Activated CD4-positive, CD25-positive, alpha-beta regulatory T cell (primary cell): ENCODE data around the gene CD47.

ENCODE experiments used
- DNase-seq, 4 experiments: peaks; one replicate each; lab custom pipeline; 2025; lab: John Stamatoyannopoulos, UW

The CD47 gene

GRCh38 chr3:108051005-108051404 is 39.8 kb downstream of the CD47 start:
- no peak for DNase-seq

DNA sequence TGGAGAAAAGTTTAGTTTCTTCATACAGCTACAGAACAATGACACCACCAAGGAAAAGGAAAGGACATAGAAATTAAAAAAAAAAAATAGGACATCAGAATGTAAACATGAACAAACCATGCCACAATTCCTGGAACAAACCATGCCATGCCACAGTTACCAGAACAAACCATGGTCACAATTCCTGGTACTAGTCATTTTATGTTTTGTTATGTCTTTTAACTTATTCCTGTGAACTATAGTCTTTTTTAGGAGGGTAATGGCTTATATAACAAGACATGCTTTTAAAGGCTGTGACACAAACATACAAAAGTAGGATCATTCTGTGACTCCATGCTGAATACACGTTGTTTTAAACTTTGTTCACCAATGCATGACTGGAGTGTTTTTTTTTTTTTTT is 42.8 kb downstream of the CD47 start:
- no peak for DNase-seq

GRCh38 chr3:108046247-108046646 is 44.6 kb downstream of the CD47 start:
- no peak for DNase-seq

GRCh38 chr3:108044699-108045098 is 46.1 kb downstream of the CD47 start:
- DNase-seq, result no peak

GRCh38 chr3:108042300-108042699 is 48.5 kb downstream of the CD47 start:
- no peak for DNase-seq

DNA sequence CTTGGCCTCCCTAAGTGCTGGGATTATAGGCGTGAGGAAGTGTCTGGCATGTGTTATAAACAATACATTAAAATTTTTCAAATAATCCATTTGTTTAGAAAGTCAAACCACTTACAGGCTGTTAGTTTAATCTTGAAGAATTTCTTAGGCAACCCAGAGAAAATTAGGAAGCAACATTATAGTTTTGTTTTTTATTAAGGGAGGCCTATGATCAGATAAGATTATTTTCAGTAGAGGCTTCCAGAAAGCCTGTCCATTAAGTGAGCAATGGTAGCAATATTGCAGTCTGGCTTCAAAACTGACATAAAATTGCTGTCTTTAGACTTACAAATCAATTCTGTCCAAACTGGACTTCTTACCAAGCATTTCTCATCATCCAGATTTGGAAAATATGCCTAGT is 49.6 kb downstream of the CD47 start:
- no peak for DNase-seq

- no peak for DNase-seq
Measured at GRCh38 chr3:108037770-108038169, 53.1 kb downstream of the CD47 start.

DNA sequence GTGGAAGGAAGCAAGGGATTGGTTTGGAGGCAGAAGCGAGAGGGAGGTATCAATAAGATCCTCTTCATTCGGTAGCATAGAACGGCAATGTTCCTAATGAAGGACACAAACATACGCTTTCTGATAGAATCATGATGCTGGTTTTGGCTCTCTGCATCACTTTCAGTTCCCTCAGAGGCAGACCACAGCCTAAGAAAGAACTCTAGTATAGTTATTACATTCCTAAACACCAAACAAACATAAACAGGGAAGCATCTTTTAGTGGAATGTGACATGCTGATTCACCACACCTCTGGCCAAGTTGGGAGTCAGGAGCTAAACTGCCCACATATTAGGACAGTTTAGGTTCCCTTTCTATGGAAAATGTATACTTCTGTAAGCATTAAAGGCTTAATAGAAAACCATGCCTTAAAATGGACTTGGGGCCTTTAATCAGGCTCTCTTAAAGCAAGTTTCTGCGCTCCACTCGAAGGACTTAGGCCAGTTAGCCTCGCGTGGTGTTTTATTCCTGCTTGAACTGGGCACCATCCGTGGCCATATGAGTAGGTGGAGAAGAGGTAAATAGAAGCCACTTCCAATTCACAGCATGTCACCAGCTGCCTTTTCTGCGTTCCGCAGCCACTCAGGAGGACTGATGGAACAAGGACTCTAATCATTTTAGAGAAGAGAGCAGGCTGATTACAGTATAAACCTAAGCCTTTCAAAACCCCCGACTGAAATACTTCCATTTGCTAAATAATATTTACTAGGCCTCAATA is 53.7 kb downstream of the CD47 start:
- no peak for DNase-seq

DNA sequence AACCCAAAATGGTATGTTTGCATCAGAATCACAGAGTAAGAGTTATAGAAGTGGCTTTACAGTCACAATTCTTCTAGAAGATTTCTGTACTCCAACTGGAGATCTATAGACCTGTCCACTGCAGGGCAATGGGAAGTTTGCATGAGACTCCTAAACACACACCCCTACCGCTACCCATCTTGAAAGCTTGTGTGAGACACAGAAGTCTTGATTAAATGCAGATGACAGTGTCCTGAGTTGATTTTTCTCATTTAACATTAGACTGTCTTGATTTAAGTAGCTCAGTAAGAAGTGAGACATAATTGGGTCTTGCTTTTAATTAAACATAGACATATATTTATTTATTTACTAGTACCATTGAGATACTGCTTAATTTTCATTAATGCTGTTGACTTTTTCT is 54.4 kb downstream of the CD47 start:
- DNase-seq, result no peak

DNA sequence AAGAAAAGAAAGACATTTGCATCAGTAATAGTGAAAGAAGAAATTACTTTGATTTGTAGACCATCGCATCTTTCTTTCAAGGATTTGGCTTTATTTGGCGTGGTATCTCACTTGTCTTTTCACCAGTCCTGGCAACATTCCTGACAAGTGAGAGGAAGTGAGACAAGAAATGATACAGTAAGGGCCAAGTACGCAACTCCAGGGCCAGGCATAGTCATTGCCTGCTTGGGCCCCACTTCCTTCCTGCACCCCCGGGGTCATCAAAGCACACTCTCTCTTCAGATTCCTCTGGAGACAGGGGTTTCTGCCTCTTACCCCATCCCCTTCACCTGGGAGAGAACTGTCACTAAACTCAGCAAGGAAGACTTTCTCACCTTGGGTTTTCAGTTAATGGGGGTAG is 55.1 kb downstream of the CD47 start:
- no peak for DNase-seq

- DNase-seq, result no peak
Measured at GRCh38 chr3:108031895-108032294, 58.9 kb downstream of the CD47 start.

GRCh38 chr3:108030960-108031359 is 59.9 kb downstream of the CD47 start:
- DNase-seq, result no peak

- DNase-seq, result no peak
Measured at GRCh38 chr3:108029466-108029865, 61.4 kb downstream of the CD47 start.

GRCh38 chr3:108028896-108029295 is 61.9 kb downstream of the CD47 start:
- no peak for DNase-seq

GRCh38 chr3:108025177-108025576 is 65.7 kb downstream of the CD47 start:
- DNase-seq, result no peak

- no peak for DNase-seq
Measured at GRCh38 chr3:108024146-108024850, 66.5 kb downstream of the CD47 start.

DNA sequence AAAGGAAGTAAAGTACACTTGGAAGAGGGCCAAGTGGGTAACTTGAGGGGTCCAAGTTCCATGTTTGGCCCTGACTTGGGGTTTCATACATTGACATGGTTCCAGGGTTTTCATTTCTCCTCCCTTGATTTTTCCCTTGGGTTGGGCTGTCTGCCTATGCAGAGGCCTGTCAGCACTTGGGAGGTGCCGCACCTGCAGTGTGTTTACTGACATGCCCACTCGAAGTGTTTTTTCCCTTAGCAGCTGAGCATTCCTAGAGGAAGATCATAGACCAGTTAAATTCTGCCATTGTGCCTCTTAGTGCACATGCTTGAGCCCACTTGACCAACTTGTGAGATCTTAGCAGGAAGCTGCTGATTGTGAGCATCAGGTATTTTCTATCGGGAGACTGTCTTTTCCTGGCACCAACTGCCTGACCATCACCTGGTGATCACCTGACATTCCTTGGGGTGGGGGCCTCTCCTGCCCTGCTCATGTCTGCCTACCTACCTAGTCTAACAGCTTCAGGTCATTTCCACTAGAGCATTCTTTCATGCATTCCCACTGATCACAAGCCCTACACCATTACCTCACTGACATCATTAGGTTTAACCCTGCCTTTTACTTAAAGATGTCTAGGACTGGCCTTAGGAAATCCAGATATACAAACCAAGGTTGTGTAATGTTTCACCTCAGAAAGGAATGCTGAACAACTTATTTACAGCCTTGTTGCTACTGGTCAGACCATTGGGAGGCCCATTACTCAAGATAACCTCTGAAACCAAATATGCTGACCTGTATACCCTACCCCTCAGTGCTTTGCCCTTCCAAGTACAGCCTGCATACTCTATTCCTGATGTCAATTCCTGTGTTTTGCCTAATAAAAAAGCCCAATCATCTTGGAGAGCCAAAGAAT is 68.3 kb downstream of the CD47 start:
- DNase-seq, result no peak

GRCh38 chr3:108021533-108021932 is 69.3 kb downstream of the CD47 start:
- no peak for DNase-seq

DNA sequence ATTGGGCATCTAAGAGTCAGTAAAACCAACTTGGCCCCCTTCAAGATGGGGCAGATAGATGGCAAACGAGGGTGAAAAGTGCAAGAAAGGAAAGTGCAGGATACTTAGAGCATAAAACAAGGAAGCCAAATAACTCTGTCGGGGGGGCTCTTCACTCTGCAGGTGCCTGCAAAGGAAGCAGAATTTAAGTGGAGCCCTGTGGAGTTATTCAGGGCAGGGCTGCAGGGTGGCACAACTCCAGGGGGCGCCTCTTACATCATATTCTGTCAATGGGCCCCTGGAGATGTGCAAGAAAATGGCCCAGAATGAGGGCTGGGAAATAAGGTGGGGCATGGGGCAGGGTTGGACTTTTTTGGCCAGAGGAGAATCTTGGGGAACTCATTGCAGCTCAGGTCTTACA is 69.7 kb downstream of the CD47 start:
- DNase-seq, result no peak

DNA sequence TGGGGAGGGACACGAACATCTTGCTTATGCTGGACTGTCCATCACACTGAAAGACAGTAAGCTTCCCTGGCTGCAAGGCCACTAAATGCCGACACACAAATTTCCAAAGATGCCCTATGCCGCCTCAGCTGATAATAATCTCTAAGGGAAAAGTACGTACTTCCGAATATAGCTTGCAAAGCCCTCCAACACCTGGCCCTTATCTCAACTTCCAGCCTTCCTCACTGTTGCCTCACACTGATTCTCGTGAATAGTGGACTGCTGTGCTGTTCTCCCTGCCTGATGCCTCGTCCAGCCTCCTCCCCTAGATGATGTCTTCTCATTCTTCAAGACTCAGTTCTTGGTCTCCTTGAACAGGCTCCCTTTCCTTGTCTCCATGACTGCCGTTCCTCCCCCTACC is 72.3 kb downstream of the CD47 start:
- DNase-seq, result no peak

DNA sequence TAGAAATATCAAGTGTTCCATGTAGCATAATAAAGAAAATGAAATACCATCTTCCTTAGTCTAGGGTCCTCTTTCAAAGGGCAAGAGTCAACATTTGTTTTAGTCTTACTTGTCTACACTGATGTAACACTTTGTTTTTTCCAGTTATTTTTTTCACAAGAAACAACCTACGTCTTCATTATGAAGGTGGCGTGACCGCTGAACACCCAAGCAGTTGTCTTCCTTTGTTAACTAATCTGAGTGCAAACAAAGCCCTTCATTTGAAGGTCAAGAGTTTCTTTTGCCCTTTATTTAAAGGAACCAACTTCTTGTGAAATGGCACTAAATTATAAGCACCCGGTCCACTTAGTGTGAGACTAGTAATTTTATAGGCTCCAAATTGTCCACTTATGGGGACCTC is 73.2 kb downstream of the CD47 start:
- DNase-seq, result no peak

DNA sequence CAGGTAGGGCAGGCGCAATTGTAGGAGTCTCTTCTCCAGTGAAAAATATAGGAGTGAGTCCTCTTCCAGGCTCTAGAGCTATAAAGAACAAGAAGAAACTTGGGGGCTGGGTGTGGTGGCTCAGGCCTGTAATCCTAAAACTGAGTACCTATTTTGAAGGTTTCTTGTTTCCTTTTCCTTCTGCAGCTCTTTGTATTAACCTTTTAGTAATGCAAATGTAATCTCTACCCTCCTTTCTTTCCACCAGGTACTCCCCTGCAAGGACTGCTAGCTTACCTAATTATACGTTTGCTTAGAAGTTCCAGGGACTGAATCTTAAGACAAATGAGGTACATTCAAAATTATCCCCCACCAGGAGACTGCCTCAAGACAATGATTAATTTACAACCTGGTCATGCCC is 75.9 kb downstream of the CD47 start:
- no peak for DNase-seq
